NB4 (cell line): ENCODE measurements around the gene RNF31.

ENCODE experiments used
- MYC ChIP-seq: IDR thresholded peaks from 2 replicates; pipeline ENCODE4 v1.6.1; 2011; ENCODE audit warnings: low read depth, low read length
- POLR2A ChIP-seq: IDR thresholded peaks from 2 replicates; pipeline ENCODE4 v1.6.1; 2011; ENCODE audit warnings: mild to moderate bottlenecking; ENCODE audit not compliant: insufficient read length; ENCODE audit errors: extremely low read depth
- TF ChIP-seq, protein P1 (sequence below): IDR thresholded peaks from one replicate; pipeline ENCODE4 v1.5.1; 2012; ENCODE audit warnings: low read depth, low read length

GRCh38 chr14:24135834-24136683 lies 11.2 kb upstream of the RNF31 start, which contains the start of gene PSME1:
- TF ChIP-seq, protein P1, sequence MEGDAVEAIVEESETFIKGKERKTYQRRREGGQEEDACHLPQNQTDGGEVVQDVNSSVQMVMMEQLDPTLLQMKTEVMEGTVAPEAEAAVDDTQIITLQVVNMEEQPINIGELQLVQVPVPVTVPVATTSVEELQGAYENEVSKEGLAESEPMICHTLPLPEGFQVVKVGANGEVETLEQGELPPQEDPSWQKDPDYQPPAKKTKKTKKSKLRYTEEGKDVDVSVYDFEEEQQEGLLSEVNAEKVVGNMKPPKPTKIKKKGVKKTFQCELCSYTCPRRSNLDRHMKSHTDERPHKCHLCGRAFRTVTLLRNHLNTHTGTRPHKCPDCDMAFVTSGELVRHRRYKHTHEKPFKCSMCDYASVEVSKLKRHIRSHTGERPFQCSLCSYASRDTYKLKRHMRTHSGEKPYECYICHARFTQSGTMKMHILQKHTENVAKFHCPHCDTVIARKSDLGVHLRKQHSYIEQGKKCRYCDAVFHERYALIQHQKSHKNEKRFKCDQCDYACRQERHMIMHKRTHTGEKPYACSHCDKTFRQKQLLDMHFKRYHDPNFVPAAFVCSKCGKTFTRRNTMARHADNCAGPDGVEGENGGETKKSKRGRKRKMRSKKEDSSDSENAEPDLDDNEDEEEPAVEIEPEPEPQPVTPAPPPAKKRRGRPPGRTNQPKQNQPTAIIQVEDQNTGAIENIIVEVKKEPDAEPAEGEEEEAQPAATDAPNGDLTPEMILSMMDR, result no peak
- peak; percentile 76 for TF ChIP-seq POLR2A
- TF ChIP-seq MYC, result peak; percentile 42; the same call in 1 of the 2 replicates
